Mesenteric fat pad (tissue), 1 donor: ENCODE results near the gene TMEM244. TPM values are rescaled to one million over a fixed set of nuclear protein-coding genes. Genes with fewer than 3 reads are reported as not detected.
"Not testable (repeated sequence)": the region's sequence is repeated elsewhere in the genome, so short reads cannot be mapped to it uniquely, and the experiment has no call there.

Source experiments
- DNase-seq: peaks from one replicate; pipeline ENCODE4 v3.0.0-alpha.2; 2020; ENCODE audit warnings: low spot score
- long read RNA-seq: library from polyadenylated mRNA; unstranded; transcript quantifications from one replicate; pipeline ENCODE4 v2.0.0, GENCODE V29; 2020
- total RNA-seq: library from RNA; stranded (reverse); fragmentation: NEBNext Ultra II Directional; extraction: Animal tissue kit (Norgen Biotek cat#: 25700); gene quantifications from one replicate; pipeline ENCODE4 v1.2.1, GENCODE V29; 2021
- donor health status: DM: yes; HTN: yes; CAD: no.

Gene TMEM244, protein sequence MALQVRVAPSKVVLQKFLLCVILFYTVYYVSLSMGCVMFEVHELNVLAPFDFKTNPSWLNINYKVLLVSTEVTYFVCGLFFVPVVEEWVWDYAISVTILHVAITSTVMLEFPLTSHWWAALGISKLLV
- not detected for total RNA-seq
- long read RNA-seq, result 0 reads

DNA sequence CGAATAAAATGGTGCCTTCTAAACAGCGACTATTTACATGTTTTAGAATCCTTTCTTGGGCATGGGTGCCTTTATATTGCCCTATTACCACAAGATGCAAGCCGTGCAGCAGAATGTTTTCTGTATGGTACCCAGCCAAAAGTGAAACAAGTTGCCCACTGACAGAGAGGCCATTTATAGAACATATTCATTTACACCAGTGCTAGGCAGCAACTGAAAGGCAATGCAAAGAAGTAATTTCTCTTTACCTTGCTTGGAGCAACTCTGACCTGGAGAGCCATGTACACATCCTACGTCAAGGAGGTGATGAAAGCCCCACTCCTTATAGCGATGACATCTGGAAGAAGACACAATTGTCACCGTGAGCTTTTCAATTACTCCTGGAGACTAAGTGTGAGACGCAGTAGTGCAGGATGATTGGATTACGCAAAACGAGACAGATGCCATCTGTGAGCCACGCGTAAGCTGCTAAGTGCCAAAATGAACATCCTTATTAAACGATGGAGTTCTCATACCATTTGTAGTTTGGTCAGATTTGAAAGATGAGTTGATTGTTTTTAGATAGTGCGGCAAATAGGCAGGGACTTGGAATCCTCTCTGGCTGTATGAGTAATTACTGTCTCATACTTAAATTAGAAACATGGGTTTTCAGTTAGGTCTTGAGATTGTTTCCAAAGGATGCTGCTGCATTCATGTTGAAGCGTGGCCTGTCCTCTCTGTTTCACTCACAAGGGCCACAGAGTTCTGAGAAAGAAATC lies at the start of gene TMEM244:
TSS of gene TMEM244 (minus strand) at position 408 of the 758 bp plus-strand sequence. CDS start at position 281, 127 bp downstream.
- DNase-seq, result no peak

DNA sequence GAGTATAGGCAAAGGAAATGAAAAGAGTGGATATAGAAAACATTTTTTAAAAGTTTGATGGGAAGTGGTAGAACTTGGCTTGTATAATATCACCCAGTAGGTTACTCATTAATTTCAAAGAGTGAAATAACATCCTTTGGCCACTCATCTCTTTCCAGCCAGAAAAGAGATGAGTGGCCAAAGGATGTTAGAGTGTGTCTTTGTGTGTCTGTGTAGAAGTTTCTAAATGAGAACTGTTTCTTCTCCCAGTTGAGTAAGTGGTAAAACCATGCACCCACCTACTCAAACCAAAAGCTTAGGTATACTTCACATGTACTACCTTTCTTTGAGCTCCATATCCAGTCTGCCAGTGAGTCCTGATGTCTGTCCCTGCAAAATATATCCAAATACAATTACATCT lies 47.7 kb upstream of the TMEM244 start:
- DNase-seq, result no peak

DNA sequence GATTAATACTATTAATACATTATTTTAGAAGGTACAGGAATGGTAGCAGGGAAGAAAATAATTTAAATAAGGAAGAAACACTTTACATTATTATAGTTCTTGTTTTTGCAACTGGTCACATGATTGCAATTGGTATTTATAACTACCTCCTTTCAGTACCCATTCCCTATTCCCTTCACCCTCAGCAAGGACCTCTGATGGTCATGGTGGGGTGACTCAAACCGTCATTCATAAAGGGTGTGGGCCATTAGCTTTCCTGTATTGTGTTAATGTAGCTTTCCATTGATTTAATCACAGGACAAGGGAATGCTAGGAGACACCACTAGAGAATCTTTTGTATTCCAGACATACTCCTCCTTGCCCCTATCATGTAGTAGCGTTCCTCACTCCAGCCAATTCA lies 47.2 kb upstream of the TMEM244 start:
- DNase-seq, result no peak

DNA sequence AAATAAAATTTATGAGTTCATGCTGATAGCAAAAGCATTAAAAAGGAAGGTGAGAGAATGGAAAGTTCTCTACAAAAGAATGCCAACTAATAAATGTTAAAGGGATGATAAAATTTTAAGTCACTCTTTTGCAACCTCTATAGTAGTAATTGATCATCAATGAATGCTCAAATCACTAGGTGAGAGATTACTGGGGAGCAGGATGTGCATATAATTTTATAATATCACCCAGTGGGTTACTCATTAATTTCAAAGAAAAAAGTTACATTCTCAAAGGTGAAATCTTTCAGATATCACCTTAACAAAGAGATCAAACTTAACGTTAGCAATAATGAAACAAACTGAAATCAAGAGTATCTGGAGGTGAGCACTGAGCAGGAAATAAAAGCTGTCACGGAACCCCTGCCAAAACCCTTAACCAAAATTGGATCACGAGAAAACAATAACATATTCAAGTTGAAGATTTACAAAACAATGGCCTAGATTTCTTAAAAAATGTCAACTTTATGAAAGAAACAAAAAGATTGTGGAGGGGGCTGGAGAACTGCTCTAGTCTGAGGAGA lies 45.5 kb upstream of the TMEM244 start:
- no peak for DNase-seq

DNA sequence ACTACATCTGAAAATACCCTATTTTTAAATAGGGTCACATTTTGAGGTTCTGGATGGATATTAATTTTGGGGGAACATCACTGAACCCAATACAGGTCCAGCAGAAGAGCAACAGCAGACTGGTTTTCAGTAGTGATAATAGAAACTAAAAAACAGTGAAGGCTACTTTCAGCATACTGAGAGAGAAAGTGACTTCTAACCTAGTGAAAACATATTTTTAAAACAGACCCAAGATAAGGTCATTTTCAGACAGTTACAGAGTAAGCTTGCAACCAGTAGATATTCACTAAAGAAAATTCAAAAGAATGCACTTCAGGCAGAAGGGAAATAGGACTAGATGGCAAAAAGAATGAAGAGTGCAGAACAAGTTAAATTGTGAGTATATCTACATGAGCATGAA lies 42.0 kb upstream of the TMEM244 start:
- no peak for DNase-seq

DNA sequence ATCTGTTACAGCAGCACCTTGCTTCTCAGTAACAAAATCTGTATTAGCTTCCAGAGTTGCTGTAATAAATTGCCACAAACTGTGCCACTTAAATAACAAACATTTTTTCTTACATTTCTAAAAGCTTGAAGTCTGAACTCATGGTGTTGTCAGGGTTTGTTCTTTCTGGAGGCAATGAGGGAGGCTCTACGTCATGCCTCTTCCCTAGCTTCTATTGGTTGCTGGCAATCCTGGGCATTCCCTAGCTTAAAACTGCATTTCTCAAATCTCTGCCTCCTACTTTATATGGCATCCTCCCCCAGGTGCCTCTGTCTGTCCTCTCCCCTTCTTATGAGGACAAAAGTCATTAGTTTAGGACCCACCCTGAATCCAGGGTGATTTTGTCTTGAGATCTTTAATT lies 41.6 kb upstream of the TMEM244 start:
- DNase-seq, result no peak

DNA sequence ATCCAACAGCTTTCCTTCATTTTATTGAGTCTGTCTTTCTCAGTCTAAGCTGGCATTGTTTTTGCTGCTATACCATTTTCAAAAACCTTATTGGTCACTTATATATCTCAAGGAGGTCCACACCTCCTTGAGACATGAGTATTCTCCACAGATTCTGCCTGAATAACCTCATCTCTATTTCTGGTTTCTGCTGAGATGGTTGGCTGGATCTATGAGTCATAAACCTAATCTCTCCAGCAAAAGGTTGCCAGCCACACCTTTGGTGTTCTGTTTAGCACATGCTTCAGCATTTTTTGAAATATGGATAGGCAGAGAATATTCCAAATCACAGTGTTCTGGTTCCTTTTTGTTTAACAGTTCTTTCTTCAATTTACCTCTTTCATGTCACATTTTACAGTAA lies 40.8 kb upstream of the TMEM244 start:
- no peak for DNase-seq

DNA sequence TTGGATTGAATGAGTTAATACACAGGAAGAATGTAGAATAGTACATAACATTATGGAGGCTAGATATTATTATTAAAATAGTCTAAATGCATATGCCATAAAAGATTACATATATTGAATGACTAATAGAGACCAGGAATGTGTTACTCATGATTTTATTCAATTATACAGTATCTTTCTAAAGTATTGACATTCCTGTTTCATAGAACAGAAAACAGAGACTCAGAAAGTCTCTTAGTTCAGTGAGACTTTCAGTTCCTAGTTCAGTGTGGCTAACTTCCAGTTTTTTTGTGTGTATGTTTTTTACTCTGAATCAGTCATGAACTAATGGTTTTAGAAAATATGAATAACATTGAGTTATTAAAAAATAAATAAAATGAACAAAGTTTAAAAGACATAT lies 34.6 kb upstream of the TMEM244 start:
- DNase-seq, result no peak

DNA sequence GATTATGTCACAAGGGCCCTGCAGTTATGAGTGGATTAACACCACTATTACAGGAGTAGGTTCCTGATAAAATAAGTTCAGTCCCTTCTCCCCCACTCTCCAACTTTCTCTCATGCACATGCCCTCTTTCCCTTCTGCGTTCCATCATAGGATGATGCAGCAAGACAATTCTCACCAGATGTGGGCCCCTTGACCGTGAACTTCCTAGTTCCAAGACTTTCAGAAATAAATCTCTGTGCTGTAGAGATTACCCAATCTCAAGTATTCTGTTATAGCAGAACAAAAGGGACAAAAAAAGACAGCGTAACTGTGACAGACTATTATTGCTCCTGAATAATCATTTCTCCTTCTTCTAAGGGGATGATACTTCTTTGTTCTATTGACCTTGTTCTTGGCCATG lies 33.8 kb upstream of the TMEM244 start:
- no peak for DNase-seq

DNA sequence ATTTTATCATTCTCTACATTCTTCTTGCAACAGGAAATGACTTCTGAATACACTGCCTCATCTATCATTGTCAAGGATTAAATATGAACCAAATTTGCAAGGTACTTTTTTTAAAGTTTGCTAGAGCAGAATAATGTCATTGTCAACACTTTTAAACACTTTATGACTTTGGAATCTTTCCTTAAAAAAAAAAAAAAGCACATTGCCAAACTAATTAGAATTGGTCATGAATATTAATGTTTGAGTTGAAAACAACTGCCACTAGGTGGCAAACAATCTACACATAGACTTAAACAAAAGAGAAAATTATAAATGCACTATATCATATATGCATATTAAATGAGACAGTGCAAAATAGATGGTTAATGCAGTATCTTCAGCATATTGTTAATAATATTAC lies 32.5 kb upstream of the TMEM244 start:
- no peak for DNase-seq

DNA sequence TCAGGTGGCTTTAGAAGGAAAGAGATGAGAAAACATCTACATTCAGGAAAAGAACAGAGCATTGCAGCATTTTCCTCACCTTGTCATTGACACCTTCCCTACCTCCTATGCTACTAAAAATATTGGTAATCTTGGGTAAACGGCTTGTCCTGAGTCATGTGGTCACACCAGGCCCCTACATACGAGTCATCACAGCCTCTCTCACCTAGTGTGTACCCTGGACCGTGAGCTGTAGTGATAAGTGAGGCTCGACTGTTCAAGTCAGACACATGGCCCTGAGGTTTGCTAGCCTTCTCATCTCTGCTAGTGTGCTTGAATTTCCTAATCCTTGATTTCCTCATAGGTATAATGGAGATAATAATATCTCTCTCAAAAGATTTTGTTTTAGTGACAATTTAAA lies 29.6 kb upstream of the TMEM244 start:
- DNase-seq, result no peak

DNA sequence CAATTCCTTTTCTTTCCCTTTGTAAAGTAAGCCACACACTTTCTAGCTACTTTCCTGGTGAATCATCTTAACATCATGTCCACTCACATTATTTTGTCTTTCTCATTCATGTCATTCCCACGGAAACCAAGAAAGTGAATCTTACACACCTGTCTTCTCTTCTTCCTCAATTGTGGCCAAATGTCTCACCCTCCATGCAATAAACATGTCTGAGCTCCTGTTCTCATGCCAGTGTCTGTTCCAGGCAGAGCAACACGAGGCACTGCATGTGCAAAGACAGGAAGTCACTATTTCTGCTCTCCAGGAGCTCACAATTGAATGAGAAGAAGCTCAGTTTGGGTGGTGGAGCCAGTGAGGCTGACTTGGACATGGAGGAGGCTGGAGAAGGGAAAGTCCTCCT lies 29.0 kb upstream of the TMEM244 start:
- DNase-seq, result no peak

DNA sequence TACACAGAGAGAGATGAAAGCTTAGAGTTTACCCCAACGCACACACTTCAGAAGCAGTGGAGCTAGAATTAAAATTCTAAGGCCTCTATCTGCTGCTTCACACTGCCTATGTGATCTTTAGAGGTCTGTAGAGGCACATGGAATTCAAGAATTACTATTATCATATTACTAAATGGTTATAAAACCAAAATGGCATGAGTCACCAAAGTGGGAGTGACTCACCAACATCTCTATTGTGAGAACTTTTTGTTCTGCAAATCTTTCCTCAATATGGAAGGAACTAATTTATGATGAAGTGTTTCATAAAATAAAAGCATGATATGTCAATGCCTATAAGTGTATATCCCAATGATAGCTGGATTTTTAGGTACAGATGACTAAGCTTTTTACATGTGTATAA lies 28.5 kb upstream of the TMEM244 start:
- no peak for DNase-seq

DNA sequence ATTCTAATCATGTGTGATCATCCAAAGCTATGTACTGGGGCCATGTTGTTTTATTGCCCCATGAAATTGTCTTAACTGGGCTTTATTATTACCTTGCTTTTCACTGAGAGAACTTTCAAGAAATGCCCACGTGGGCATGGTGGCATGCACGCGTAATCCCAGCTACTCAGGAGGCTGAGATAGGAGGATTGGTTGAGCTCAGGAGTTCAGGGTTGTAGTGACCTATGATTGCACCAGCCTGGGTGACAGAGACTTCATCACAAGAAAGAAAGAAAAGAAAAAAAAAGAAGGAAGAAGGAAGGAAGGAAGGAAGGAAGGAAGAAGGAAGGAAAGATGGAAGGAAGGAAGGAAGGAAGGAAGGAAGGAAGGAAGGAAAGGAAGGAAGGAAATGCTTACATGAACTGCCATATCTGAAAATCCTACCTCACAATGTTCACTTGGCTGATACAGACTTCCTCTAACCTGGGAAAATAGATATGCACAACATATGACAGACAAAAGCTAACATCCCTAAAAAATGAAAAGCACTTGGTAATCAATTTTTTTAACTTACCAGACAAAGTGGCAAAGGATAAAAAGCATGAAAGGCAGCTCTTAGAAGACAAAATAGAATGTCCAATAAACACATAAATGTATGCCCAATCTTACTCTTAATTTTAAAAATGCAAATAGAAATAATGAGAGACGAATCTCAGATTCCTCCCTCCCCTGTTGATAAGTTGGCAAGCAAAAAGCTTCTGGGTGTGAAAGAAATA lies 25.5 kb upstream of the TMEM244 start:
- no peak for DNase-seq

DNA sequence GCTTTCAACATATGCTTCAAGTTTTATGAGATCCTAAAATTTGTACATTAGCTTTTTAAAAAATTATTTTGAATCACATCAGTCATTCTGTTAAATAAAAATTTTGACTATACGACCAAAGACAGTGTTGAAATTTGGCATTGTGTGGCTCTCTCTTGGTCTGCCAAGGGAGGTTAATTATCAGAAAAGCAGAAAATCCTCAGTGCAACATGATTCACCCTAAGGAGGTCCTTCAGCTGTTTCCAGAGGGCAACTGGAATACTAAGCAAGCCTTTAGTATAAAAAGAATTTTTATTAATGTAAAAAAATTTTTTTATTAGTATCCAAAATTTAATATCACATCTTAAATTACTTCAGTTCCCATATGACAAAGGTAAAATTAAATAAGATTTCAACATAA lies 23.1 kb upstream of the TMEM244 start:
- DNase-seq, result no peak

DNA sequence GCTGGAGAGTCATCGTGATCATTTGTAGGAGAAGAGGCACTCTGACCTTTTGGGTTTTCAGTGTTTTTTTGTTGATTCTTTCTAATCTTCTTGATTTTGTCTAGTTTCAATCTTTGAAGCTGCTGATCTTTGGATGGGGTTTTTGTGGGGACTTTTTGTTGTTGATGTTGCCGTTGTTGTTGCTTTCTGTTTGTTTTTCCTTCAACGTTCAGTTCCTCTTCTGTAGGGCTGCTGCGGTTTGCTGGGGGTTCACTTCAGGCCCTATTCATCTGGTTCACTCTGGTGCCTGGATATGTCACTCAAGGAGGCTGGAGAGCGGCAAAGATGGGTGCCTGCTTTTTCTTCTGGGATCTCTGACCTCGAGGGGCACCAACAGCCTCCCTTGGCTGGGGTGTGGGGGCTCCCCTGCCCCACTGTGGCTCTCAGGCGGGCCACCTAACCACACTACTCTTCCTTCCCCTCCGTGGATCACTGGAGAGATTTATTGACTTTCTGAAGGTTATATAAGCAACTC lies 21.5 kb upstream of the TMEM244 start:
- DNase-seq, result no peak

DNA sequence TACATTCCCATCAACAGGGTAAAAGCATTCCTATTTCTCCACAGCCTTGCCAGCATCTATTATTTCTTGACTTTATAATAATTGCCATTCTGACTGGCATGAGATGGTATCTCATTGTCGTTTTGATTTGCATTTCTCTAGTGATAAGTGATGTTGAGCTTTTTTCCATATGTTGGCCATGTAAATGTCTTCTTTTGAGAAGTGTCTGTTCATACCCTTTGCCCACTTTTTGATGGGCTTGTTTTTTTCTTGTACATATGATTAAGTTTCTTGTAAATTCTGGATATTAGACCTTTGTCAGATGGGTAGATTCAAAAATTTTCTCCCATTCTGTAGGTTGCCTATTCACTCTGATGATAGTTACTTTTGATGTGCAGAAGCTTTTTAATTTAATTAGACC lies 16.8 kb upstream of the TMEM244 start:
- DNase-seq, result not testable (repeated sequence)

DNA sequence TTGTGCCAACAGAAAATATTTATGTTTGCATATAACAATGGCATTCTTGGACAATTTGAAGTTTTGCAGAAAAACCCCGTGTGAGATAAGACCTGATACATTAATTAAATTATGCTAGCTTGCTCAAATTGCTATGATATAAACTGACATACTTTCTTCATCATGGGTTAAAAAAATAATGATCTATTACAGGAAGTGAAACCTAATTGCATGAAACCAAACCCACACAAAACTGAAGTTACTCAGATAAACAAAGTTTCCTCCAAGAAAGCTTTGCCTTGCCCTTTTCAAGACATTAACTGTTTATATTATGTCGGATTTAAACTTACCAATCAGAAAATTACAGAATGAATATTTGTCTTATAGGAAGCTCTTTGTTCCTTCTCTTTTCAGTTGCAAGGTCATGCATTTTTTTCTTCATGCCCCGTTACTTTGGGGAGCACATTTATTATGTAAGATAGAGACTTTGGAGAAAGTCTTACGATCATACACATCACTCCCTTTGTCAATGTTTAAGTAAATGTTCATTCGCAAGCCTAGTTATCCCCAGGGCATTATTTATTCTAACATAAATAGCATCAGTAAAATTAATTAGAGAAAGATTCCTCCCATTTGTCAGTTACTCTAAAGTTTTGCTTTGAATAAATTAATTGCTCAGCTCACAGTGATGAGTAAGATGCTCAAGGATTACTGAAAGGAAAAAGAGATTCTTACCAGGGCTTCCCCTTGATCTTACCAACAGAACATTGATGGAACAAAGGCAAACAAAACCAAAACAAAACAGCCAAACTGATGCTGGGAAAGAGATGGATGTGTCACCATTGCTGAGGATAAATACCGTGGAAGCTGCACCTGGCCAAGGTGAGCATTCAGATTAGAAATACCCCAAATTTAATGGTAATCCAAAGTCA lies 14.8 kb upstream of the TMEM244 start:
- DNase-seq, result no peak

DNA sequence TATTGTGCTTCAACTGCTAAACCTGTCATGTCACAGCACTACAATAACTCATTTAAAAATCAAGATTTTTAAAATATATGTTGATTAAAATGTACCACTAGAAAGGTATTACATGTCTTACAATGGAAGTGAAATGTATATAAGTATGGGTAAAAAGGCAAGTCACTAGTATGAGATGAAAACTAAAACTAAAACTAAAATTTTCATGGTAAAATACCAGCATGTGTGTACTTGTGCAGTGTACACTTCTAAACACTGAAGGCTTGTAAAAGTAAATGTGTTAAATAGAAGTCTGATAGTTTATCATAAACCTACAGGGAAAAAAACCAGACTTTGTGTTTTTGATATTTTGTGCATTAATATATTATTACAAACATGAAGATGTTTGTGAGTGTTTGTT lies 13.7 kb upstream of the TMEM244 start:
- DNase-seq, result no peak

DNA sequence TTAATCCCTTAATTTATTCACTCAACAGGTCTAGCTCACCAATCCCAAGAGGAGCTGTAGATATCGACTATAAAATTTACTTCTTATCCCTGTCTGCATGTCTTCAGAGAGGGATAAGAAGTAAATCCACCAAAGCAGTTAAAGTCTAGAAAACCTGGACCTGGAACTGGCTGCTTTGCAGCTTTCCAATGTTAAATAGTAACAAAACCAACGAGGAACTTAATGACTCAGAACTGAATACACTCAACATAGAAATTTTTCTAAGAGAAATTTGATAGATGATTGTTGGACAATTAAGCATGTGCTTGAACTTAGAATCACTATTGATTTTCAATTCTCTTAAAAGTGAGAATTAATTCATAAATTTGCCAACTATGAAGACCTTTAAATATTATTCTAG lies 11.5 kb upstream of the TMEM244 start:
- DNase-seq, result no peak

DNA sequence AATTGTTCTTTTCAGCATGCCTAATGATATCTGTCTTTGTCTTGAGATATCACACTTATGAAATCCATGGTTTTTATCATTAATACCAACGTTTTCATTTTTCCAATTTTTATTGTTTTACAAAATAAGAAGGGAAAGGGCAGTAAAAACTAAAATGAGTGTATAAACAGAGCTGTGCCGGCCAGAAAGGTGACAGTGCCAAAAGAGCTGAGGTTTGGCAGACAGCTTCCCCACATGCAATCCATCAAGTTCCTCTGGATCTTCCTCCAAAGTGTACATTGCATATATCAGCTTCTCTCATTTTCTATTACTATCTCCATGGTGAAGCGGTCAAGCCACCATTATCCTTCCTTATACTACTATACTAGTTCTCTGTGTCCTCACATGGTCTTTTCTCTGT lies 10.1 kb upstream of the TMEM244 start:
- DNase-seq, result no peak
